ENCODE data around the gene PRND.

Gene PRND

DNA sequence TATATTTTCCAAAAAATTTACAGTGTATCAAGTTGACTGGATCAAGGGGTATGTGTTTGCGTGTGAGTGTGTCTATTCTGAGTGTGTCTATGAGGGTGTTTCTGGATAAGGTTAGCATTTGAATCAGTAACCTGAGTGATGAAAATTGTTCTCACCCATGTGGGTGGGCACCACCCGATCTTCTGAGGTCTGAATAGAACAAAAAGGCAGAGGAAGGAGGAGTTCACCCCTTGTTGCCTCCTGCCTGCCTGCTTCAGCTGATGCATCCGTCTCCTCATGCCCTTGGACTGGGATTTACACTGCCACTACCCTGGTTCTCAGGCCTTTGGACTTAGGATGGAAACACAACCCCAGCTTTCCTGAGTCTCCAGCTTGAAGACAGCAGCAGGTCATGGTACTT is 13.7 kb upstream of the PRND start:
- in situ Hi-C loops (cut with HindIII; ENCODE audit: low sequenced_read_pairs) = no loop called here

GRCh38 chr20:4708856-4709255 is 12.9 kb upstream of the PRND start:
- in situ Hi-C loops (cut with HindIII; ENCODE audit: low sequenced_read_pairs) = no loop called here

- in situ Hi-C loops (cut with HindIII; ENCODE audit: low sequenced_read_pairs) = no loop called here
These were observed 12.2 kb upstream of the PRND start for GRCh38 chr20:4709261-4710105.

GRCh38 chr20:4710106-4710475 is 11.6 kb upstream of the PRND start:
- in situ Hi-C loops (cut with HindIII; ENCODE audit: low sequenced_read_pairs) = no loop called here

DNA sequence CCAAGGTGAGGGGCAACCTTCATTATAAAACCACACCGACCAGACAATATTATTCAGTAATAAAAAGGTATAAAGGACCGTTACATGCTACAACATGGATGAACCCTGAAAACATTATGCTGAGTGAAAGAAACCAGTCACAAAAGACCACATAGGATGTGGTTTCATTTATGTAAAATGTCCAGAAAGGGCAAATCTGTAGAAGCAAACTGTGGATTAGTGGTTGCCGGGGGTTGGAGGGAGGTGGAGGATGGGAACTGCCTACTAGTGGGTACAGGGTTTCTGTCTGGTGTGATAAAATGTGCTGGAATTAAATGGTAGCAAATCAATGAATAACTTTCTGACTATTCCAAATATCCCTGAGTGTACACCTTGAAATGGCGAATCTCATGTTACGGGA is 10.2 kb upstream of the PRND start:
- in situ Hi-C loops (cut with HindIII; ENCODE audit: low sequenced_read_pairs) = no loop called here

DNA sequence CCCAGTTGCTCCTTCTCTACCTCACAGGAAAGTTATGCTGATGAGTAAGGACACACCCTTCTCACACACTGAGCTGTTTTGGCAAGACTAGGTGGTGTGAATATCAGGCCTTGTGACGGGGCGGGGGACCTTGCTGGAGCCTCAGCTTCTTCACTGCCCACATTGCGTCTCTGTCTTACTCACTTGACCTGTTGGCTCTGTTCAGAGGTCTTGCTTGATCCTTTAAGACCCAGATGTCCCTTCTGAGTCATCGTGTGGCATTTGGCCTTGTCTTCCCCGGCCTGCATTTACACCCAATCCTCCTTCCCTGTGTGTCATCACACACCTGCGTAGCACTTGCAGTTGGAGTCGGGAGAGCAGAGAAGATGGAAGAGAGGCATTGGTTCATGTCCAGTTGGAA is 8.3 kb upstream of the PRND start:
- in situ Hi-C loops (cut with HindIII; ENCODE audit: low sequenced_read_pairs) = no loop called here

GRCh38 chr20:4714818-4715217 is 6.9 kb upstream of the PRND start:
- in situ Hi-C loops (cut with HindIII; ENCODE audit: low sequenced_read_pairs) = no loop called here

DNA sequence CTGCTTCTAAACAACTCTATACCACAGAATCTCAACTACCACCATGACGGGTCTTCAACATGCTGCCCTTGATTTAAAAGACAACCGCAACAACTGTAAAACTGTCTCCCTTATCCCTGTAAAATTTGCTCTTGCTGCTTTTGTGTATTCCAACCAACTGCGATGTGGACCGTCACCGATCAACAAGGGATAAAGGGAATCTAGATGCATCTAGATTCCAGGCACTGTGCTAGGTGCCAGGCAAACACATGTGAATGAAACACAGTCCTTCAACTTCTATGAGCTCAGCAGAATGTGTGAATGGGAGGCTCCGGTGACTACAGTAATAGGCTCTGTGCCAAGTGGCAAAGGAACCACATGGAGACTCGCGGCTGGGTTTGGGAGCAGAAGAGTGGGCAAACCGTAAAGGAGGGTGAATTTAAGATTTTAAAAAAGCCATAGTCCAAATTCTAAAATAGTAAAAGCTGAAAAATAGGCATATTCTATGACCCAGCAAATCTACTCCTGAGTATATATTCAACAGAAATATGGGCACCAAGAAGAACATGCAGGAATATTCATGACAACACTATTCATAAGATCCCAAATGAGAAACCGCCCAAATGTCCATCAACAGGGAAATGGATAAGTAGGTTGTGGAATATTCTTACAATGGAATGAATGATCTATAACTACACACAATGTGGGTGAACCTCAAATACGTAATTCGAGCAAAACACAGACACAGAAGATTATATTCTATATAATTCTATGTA is 3.7 kb upstream of the PRND start:
- in situ Hi-C loops (cut with HindIII; ENCODE audit: low sequenced_read_pairs) = no loop called here

GRCh38 chr20:4719190-4719589 is 2.5 kb upstream of the PRND start:
- in situ Hi-C loops (cut with HindIII; ENCODE audit: low sequenced_read_pairs) = no loop called here

- in situ Hi-C loops (cut with HindIII; ENCODE audit: low sequenced_read_pairs) = loop anchor here (10.0 kb wide), 1 partner anchor 446 kb away; no protein-coding TSS in a partner anchor
These were observed 1.4 kb upstream of the PRND start for GRCh38 chr20:4720041-4720976.

DNA sequence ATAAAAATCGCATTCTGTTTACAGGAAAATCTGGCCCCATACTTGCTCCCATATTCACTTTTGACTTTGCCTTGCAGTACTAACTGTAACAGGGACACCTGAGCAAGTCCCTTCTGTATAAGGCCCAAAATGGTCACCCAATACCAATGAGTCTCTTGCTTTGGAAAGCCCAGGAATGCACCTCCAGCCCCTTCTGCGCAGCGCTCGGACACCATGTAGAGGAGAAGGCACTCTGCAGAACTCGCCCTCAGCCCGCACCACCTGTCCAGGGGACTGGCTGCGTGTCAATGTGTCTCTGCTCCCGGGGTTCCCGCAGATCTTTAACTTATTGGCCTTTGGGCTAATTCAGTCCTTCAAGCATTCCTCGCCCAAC is 746 bp upstream of the PRND start:
- in situ Hi-C loops (cut with HindIII; ENCODE audit: low sequenced_read_pairs) = loop anchor here (10.0 kb wide), 1 partner anchor 446 kb away; no protein-coding TSS in a partner anchor

DNA sequence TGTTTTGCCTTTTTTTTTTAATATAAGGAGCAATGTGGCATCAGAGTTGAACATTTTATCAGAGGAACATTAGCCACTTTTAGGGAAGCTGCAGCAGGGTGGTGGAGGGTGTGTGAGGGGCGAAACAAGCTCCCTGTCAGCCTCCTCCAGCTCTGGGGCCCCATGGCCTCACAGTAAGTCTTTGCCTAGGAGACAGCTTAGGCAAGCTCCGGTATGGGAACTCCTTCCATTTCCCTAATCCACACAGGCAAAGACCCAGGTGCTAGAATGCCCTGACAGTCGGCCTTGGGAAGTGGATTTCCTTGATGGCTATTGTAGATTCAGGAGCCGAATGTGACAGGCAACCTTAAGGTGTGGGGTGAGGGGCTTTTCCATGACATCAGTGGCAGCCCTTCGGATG is 862 bp downstream of the PRND start:
- in situ Hi-C loops (cut with HindIII; ENCODE audit: low sequenced_read_pairs) = loop anchor here (10.0 kb wide), 1 partner anchor 448 kb away; no protein-coding TSS in a partner anchor

DNA sequence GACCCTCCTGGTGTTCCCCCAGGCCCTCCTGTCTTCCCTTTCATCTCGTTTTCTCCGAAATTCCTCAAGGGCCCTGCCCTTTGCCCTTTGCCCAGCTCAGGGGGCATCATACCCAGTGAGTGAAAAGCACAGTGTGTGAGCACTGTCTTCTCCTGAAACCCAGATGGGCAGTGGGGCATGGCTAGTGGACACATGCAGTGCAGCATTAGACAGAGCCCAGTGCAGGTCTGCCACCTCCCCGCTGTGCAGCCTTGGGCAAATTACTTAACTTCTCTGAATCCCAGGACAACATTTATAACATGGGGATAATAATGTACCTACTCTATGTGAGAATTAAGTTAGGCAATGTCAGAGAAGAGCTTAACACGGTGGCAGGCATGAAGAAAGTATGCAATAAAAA is 1.3 kb downstream of the PRND start:
- in situ Hi-C loops (cut with HindIII; ENCODE audit: low sequenced_read_pairs) = loop anchor here (10.0 kb wide), 1 partner anchor 448 kb away; no protein-coding TSS in a partner anchor

- in situ Hi-C loops (cut with HindIII; ENCODE audit: low sequenced_read_pairs) = loop anchor here (10.0 kb wide), 1 partner anchor 449 kb away; no protein-coding TSS in a partner anchor
These were observed 1.8 kb downstream of the PRND start for GRCh38 chr20:4723553-4723952.

- in situ Hi-C loops (cut with HindIII; ENCODE audit: low sequenced_read_pairs) = loop anchor here (5.0 to 10.0 kb wide), 2 partner anchors 92 to 450 kb away; no protein-coding TSS in a partner anchor
These were observed 3.0 kb downstream of the PRND start for GRCh38 chr20:4724459-4725262.

GRCh38 chr20:4725263-4725550 is 3.5 kb downstream of the PRND start:
- in situ Hi-C loops (cut with HindIII; ENCODE audit: low sequenced_read_pairs) = loop anchor here (5.0 to 10.0 kb wide), 2 partner anchors 93 to 450 kb away; no protein-coding TSS in a partner anchor

DNA sequence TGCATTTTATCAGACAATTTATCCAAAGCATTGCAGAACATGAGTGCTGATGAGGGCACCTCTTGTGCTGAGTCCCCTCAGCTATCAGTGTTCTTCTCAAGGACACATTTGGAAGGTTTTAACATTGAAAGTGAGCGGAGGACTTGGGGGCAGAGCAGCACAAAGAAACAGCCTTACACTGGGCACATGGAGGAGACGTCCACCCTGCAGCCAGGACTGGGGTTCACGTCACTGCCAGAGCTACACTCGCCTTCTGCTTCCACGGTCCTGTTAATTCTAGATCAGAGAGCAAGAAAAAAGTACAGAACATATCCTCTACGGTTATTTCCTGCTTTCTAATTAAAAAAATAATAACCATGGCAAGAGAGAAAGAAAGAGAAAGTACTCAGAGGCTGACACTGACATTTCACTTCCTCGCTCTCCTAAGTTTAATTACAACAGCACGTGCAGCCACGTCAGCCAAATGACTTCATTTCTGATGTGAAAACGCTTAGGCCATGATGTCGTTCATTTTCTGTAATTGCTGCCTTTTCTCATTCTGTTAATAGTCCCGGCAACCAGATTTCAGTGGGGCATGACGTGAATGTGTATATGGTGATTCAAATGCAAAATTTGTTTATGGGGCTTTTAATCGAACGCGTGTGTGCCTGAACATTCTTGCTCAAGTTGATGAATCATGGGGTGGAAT is 5.1 kb downstream of the PRND start:
- in situ Hi-C loops (cut with HindIII; ENCODE audit: low sequenced_read_pairs) = loop anchor here (5.0 to 10.0 kb wide), 2 partner anchors 95 to 452 kb away; no protein-coding TSS in a partner anchor

DNA sequence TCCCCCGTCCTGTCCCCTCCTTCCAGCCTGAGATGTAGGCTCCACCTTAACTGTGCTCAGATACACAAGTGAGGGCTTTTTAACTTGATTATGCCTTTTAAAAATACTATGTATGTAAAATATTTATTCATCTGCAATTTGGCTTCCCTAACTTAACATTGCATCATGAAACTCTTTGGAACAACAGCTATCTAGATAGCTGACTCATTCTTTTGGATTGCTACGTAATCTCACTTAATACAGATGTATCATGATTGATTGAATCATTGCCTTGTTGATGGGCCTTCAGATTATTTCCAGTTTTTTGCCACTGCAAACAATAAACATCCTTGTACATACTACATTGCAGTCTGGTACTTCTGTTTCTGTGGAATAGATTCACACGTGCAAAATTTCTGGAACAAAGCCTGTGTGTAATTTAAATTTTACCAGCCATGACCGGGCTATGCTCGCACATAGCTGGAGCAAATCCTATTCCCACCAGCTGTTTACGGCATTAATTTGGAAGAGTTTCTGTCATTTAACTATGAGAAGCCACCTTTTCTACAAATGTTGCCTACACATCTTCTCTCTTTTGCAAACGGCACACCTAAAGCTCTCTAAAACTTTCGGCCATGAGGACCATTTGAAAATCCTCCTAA is 6.5 kb downstream of the PRND start:
- in situ Hi-C loops (cut with HindIII; ENCODE audit: low sequenced_read_pairs) = loop anchor here (5.0 to 10.0 kb wide), 2 partner anchors 96 to 453 kb away; no protein-coding TSS in a partner anchor

GRCh38 chr20:4729265-4729664 is 7.6 kb downstream of the PRND start:
- in situ Hi-C loops (cut with HindIII; ENCODE audit: low sequenced_read_pairs) = loop anchor here (5.0 to 10.0 kb wide), 2 partner anchors 97 to 454 kb away; no protein-coding TSS in a partner anchor

Measured in endothelial cell of hepatic sinusoid (primary cell).